ENCODE results near the gene DPYSL5.

The DPYSL5 gene

DNA sequence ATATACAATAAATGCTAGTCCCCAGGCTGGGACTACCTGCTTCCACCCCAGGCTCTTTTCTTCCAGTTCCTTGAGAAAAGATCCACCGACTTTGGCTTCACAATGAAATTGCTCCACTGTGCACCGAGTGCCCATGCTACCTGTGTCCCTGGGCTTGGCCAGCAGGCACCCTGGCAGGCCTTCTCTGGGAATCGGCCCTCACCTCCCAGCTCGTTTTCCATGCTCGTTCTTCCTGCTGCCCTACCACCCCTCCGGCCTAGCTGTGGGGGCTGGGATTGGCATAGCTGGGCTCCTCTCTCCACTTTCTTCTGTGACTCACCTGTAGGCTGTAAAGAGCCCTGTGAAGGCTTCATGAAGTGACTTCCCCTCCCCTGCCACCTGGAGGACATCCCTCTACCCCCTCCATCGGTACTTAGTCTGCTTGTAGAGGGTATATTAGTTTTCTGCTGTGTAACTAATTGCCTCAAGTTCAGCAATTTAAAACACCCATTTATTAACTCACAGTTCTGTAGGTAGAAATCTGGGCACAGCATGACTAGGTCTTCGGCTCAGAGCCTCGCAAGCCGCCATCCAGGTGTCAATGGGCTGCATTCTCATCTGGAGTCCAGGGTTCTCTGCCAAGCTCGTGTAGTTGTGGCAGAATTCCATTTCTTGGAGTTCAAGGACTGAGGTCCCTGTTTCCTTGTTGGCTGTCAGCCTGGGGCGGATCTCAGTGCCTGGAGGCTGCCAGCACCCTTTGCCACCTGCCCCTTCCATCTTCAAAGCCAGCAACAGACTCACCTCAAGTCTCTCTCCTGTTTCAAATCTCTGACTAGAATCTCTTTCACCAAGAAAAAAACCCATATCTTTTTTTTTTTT, 57.6 kb downstream of the DPYSL5 start:
- H3K4me3 ChIP-seq (replicated peaks; ENCODE audit: low read depth, low read length): no peak overlapping the region
- no peaks in the 10 kb centered on the region for H3K36me3 ChIP-seq (ENCODE audit: control insufficient read depth, insufficient read depth, low read length)

DNA sequence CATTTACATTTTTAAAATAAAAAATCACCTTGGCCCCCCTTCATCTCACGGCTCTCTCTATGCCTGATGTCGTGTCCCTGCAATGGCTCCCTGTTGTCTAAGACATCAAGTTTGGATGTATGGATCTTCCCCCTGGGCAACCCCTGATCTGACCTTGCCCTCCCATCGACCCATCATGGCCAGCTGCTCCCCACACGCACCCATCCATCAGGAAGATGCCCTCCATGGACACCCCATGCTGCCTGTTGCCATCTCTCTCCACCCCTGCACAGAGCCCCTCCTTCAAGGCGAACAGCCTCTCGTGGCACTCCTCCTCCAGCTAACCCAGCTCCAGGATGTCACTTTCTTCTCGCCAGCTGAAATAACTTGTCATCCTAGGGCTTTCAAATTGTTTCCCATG, 59.5 kb downstream of the DPYSL5 start:
- TF ChIP-seq, protein P1, sequence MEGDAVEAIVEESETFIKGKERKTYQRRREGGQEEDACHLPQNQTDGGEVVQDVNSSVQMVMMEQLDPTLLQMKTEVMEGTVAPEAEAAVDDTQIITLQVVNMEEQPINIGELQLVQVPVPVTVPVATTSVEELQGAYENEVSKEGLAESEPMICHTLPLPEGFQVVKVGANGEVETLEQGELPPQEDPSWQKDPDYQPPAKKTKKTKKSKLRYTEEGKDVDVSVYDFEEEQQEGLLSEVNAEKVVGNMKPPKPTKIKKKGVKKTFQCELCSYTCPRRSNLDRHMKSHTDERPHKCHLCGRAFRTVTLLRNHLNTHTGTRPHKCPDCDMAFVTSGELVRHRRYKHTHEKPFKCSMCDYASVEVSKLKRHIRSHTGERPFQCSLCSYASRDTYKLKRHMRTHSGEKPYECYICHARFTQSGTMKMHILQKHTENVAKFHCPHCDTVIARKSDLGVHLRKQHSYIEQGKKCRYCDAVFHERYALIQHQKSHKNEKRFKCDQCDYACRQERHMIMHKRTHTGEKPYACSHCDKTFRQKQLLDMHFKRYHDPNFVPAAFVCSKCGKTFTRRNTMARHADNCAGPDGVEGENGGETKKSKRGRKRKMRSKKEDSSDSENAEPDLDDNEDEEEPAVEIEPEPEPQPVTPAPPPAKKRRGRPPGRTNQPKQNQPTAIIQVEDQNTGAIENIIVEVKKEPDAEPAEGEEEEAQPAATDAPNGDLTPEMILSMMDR (IDR thresholded peaks at IDR 0.05; ENCODE audit: insufficient read depth, low read length, poor library complexity, severe bottlenecking): no peak
- no peak overlapping the region for H3K4me3 ChIP-seq (replicated peaks; ENCODE audit: low read depth, low read length)
- no peak for DNase-seq (ENCODE audit: extremely low read depth, insufficient read length)
- no peaks in the 10 kb centered on the region for H3K36me3 ChIP-seq (ENCODE audit: control insufficient read depth, insufficient read depth, low read length)
- H3K27me3 ChIP-seq (replicated peaks; ENCODE audit: control insufficient read depth, insufficient read depth, low read length): no peaks in the 10 kb centered on the region; the same call in 1 of the 2 replicates

More for the DNA sequence above, 57.6 kb downstream of the DPYSL5 start:
- no peaks in the 10 kb centered on the region for H3K27me3 ChIP-seq (replicated peaks; ENCODE audit: control insufficient read depth, insufficient read depth, low read length)
- DNase-seq (ENCODE audit: extremely low read depth, insufficient read length): no peak
- TF ChIP-seq, protein P1 (IDR thresholded peaks at IDR 0.05; ENCODE audit: insufficient read depth, low read length, poor library complexity, severe bottlenecking): no peak

DNA sequence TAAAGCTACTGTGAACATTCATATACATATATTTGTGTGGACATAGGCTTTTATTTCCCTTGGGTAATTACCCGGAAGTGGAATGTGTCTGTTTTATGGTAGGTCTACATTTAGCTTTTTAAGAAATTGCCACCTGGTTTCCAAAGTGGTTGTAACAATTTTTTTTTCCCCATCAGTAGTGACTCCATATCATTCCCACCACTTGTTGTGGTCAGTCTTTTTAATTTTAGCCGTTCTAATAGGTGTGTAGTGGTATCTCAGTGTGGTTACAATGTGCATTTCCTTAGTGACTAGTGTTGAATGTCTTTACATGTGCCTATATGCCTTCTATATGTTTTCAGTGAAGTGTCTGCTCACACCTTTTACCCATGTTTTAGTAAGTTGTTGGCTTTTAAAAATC, 62.2 kb downstream of the DPYSL5 start:
- Histone ChIP-seq H3K27me3 (replicated peaks; ENCODE audit: control insufficient read depth, insufficient read depth, low read length) (peaks cover 1% of the 10 kb centered on the region), H3K4me3 (replicated peaks; ENCODE audit: low read depth, low read length) (no peak overlapping the region), H3K36me3 (ENCODE audit: control insufficient read depth, insufficient read depth, low read length) (no peaks in the 10 kb centered on the region)
- TF ChIP-seq, protein P1 (IDR thresholded peaks at IDR 0.05; ENCODE audit: insufficient read depth, low read length, poor library complexity, severe bottlenecking): no peak
- no peak for DNase-seq (ENCODE audit: extremely low read depth, insufficient read length)

DNA sequence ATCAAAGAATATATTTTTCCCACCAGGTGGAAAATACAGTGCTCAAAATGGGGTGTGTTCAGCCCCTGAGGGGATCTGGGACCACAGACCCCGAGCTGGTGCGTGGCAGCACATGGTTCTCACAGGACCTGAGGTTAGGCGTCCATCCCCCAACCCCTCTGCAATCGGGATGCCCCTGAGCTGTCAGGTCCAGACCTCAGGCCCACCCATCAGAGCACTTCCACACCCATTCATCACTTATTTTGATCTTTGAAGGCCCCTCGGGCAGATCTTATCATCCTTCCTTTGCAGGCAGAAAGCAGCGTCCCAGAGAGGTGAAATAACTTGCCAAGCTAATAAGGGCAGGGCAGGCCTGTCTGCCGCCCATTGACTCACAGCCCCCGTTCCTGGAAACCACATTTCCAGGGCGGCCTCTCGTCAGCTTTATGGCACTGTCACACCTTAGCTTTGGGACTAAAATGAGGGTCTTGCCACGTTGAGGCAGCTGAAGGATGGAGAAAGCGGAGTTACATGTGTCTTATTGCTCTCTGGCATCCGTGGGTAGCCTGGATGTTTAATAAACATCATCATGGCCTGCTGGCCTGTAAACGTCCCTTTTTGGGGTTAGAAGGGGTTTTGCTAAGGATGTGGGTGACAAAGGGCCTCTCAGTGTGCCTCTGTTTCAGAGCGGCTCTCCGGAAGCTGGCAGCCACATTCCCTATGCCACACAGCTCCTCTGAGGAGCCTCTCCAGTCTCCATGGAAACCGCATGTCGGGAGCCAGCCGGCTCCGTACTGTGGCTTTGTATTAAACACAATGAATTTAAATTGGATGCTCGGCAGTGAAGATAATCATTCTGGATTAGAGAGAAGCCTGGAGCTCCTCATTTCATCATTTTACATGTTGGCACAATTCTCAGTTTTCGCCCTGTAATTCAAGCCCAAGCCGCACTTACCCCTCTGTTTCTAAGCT, 64.3 kb downstream of the DPYSL5 start:
- H3K27me3 ChIP-seq (replicated peaks; ENCODE audit: control insufficient read depth, insufficient read depth, low read length): peaks cover 3% of the 10 kb centered on the region
- H3K4me3 ChIP-seq (replicated peaks; ENCODE audit: low read depth, low read length): no peak overlapping the region
- H3K36me3 ChIP-seq (ENCODE audit: control insufficient read depth, insufficient read depth, low read length): no peaks in the 10 kb centered on the region
- TF ChIP-seq, protein P1 (IDR thresholded peaks at IDR 0.05; ENCODE audit: insufficient read depth, low read length, poor library complexity, severe bottlenecking): no peak
- DNase-seq (ENCODE audit: extremely low read depth, insufficient read length): no peak

DNA sequence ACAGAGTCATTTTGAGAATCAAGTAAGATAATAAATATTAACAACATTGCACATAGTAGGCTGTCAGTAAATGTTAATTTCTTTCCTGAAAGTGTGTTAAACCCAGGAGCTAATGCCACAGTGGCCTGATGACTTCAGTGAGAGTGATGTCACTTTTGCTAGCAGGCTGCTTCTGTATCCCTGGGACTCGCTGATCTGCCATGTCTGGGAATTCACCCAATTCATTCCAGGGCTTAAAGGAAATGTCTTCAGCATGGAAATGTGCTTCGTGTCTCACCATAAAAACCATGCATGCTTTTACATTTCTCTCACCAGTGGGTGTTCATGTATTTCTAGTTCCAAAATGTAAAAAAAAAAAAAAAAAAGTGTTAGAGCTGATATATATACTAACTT, 65.7 kb downstream of the DPYSL5 start:
- H3K27me3 ChIP-seq (replicated peaks; ENCODE audit: control insufficient read depth, insufficient read depth, low read length): peaks cover 3% of the 10 kb centered on the region
- H3K36me3 ChIP-seq (ENCODE audit: control insufficient read depth, insufficient read depth, low read length): no peaks in the 10 kb centered on the region

More for the DNA sequence above, 65.7 kb downstream of the DPYSL5 start:
- no peak for DNase-seq (ENCODE audit: extremely low read depth, insufficient read length)
- TF ChIP-seq, protein P1 (IDR thresholded peaks at IDR 0.05; ENCODE audit: insufficient read depth, low read length, poor library complexity, severe bottlenecking): no peak
- H3K4me3 ChIP-seq (replicated peaks; ENCODE audit: low read depth, low read length): no peak overlapping the region
